Trophoblast cell (in vitro differentiated cells and primary cell): ENCODE data around the gene AQP7.
A peak's percentile ranks its signal among the peaks of the same experiment; 100 is the strongest.

ENCODE experiments used
- DNase-seq, 2 donors: peaks; one replicate each; pipeline ENCODE4 v3.0.0-alpha.2; 2016
- H2AFZ ChIP-seq: 2 replicates; pipeline ENCODE4 v1.6.1; 2013; ENCODE audit warnings: low read length, moderate library complexity, mild to moderate bottlenecking; ENCODE audit not compliant: insufficient read depth, poor library complexity
- H2AK5ac ChIP-seq: 2 replicates; pipeline ENCODE4 v1.6.1; 2013; ENCODE audit warnings: mild to moderate bottlenecking, low read length
- H2BK120ac ChIP-seq: 2 replicates; pipeline ENCODE4 v1.6.1; 2013; ENCODE audit warnings: low read length, mild to moderate bottlenecking, moderate library complexity; ENCODE audit not compliant: insufficient read depth, poor library complexity
- H2BK12ac ChIP-seq: 2 replicates; pipeline ENCODE4 v1.6.1; 2013; ENCODE audit warnings: mild to moderate bottlenecking, low read length, moderate library complexity
- H2BK5ac ChIP-seq: 2 replicates; pipeline ENCODE4 v1.6.1; 2013; ENCODE audit warnings: low read length, low read depth, moderate library complexity, mild to moderate bottlenecking; ENCODE audit not compliant: poor library complexity
- H3K14ac ChIP-seq: 2 replicates; pipeline ENCODE4 v1.6.1; 2013; ENCODE audit warnings: mild to moderate bottlenecking, low read length
- H3K18ac ChIP-seq: 2 replicates; pipeline ENCODE4 v1.6.1; 2013; ENCODE audit warnings: mild to moderate bottlenecking, low read length
- H3K23ac ChIP-seq: 2 replicates; pipeline ENCODE4 v1.6.1; 2013; ENCODE audit warnings: low read length
- H3K27ac ChIP-seq: 2 replicates; pipeline ENCODE4 v1.5.1; 2013; ENCODE audit warnings: low read depth, mild to moderate bottlenecking, inconsistent platforms, low read length, moderate library complexity
- H3K27me3 ChIP-seq: 2 replicates; pipeline ENCODE4 v1.6.1; 2013; ENCODE audit warnings: inconsistent platforms, mild to moderate bottlenecking, low read length, moderate library complexity; ENCODE audit not compliant: insufficient read depth
- H3K36me3 ChIP-seq, 2 experiments: 1 replicate in 1 of 2; 2 replicates in 1 of 2; pipeline ENCODE4 v1.6.1; 2013; ENCODE audit warnings: low read length in 2 of 2, mild to moderate bottlenecking in 2 of 2, moderate library complexity in 1 of 2; ENCODE audit not compliant: insufficient read depth in 2 of 2, control insufficient read depth in 1 of 2
- H3K4ac ChIP-seq: 2 replicates; pipeline ENCODE4 v1.6.1; 2013; ENCODE audit warnings: low read depth, mild to moderate bottlenecking, low read length, moderate library complexity
- H3K4me1 ChIP-seq, 2 experiments: 1 replicate in 1 of 2; 2 replicates in 1 of 2; pipeline ENCODE4 v1.6.1; 2013; ENCODE audit warnings: low read length in 2 of 2, mild to moderate bottlenecking in 2 of 2, moderate library complexity in 1 of 2; ENCODE audit not compliant: insufficient read depth in 2 of 2, control insufficient read depth in 1 of 2
- H3K4me2 ChIP-seq: 2 replicates; pipeline ENCODE4 v1.6.1; 2013; ENCODE audit warnings: inconsistent platforms, mild to moderate bottlenecking, low read length, moderate library complexity
- H3K4me3 ChIP-seq: 2 replicates; pipeline ENCODE4 v1.5.1; 2013; ENCODE audit warnings: mild to moderate bottlenecking, low read depth, low read length, inconsistent platforms
- H3K79me1 ChIP-seq: one replicate; pipeline ENCODE4 v1.6.1; 2013; ENCODE audit warnings: low read length
- H3K79me2 ChIP-seq: 2 replicates; pipeline ENCODE4 v1.6.1; 2013; ENCODE audit warnings: low read length, mild to moderate bottlenecking; ENCODE audit not compliant: control insufficient read depth, insufficient read depth, poor library complexity
- H3K9ac ChIP-seq: 2 replicates; pipeline ENCODE4 v1.6.1; 2013; ENCODE audit warnings: mild to moderate bottlenecking, low read length
- H3K9me3 ChIP-seq: 2 replicates; pipeline ENCODE4 v1.6.1; 2013; ENCODE audit warnings: low read depth, mild to moderate bottlenecking, control low read depth, inconsistent platforms, low read length; ENCODE audit not compliant: insufficient read depth
- H4K12ac ChIP-seq: 2 replicates; pipeline ENCODE4 v1.6.1; 2013; ENCODE audit warnings: low read depth, mild to moderate bottlenecking, low read length, moderate library complexity
- H4K8ac ChIP-seq: 2 replicates; pipeline ENCODE4 v1.6.1; 2013; ENCODE audit warnings: low read depth, mild to moderate bottlenecking, low read length, moderate library complexity
- H4K91ac ChIP-seq: one replicate; pipeline ENCODE4 v1.6.1; 2013; ENCODE audit warnings: low read depth, mild to moderate bottlenecking, low read length, moderate library complexity
- WGBS: extraction: QIAGEN DNeasy Blood & Tissue Kit; methylation state at CpG from one replicate; pipeline ENCODE4 v1.1.7; 2013; ENCODE audit warnings: missing lambda C conversion rate; ENCODE audit not compliant: insufficient read length, insufficient coverage; ENCODE audit errors: extremely low coverage; 5-methylcytosine and 5-hydroxymethylcytosine counted together

AQP7 gene

GRCh38 chr9:33431420-33431819, 29.1 kb upstream of the AQP7 start:
- no CpG with 5 or more reads among the region's 2 CpGs for WGBS
- no peak overlapping the region for H4K91ac ChIP-seq
- no peak overlapping the region for H3K4me2 ChIP-seq
- H3K4me1 ChIP-seq, result peaks cover 9 to 10% of the 10 kb centered on the region in 2 experiments
- no peaks in the 10 kb centered on the region for H3K36me3 ChIP-seq
- no peak overlapping the region for H3K27ac ChIP-seq
- no peak overlapping the region for H2BK12ac ChIP-seq
- H3K9me3 ChIP-seq, result no peaks in the 10 kb centered on the region
- H3K4me3 ChIP-seq, result no peak overlapping the region
- no peak overlapping the region for H2BK120ac ChIP-seq
- no peak overlapping the region for H2AFZ ChIP-seq
- no peak overlapping the region for H2BK5ac ChIP-seq
- no peak overlapping the region for H3K9ac ChIP-seq
- H3K18ac ChIP-seq, result no peak overlapping the region
- DNase-seq, result peak in 1 of 2 donors; percentile 44
- H2AK5ac ChIP-seq, result no peak overlapping the region
- no peaks in the 10 kb centered on the region for H3K79me1 ChIP-seq
- no peak overlapping the region for H3K23ac ChIP-seq
- H3K27me3 ChIP-seq, result no peaks in the 10 kb centered on the region
- H4K12ac ChIP-seq, result no peak overlapping the region
- no peak overlapping the region for H3K14ac ChIP-seq
- no peaks in the 10 kb centered on the region for H3K79me2 ChIP-seq
- no peak overlapping the region for H4K8ac ChIP-seq
- no peak overlapping the region for H3K4ac ChIP-seq

DNA sequence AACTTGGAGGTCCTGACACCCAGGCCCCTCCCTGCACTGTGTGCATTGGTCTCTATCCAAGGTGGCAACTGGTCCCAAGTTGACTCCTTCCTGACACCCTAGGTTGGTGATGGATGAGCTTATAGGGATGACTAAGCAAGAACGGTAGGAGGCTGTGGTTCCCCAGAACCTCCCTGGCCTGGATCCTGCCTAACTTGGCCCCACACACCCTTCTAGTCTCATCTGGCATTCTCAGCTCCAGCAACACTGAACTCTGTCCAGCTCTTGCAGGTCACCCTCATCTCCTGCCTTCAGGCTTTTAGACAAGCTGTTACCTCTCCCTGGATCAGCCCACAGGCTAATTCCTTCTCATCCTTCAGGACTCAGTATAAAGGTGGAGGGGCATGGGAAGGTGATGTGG, 28.6 kb upstream of the AQP7 start:
- no peak overlapping the region for H2AK5ac ChIP-seq
- H3K4me1 ChIP-seq, result peaks cover 5% of the 10 kb centered on the region in 2 experiments
- no peak overlapping the region for H3K4me3 ChIP-seq
- no peak overlapping the region for H3K14ac ChIP-seq
- H2BK120ac ChIP-seq, result no peak overlapping the region
- H3K79me2 ChIP-seq, result no peaks in the 10 kb centered on the region
- H4K91ac ChIP-seq, result no peak overlapping the region
- no peak overlapping the region for H3K4me2 ChIP-seq
- no peaks in the 10 kb centered on the region for H3K79me1 ChIP-seq
- no peaks in the 10 kb centered on the region for H3K27me3 ChIP-seq
- H3K18ac ChIP-seq, result no peak overlapping the region
- H2BK5ac ChIP-seq, result no peak overlapping the region
- no peak overlapping the region for H3K4ac ChIP-seq
- no peak overlapping the region for H4K8ac ChIP-seq
- no peaks in the 10 kb centered on the region for H3K36me3 ChIP-seq
- no peak overlapping the region for H3K23ac ChIP-seq
- DNase-seq, result peak; percentile 73 to 90
- H2AFZ ChIP-seq, result no peak overlapping the region
- no peak overlapping the region for H2BK12ac ChIP-seq
- H3K9me3 ChIP-seq, result no peaks in the 10 kb centered on the region
- H3K27ac ChIP-seq, result no peak overlapping the region
- WGBS, result no CpG with 5 or more reads among the region's 1 CpG
- no peak overlapping the region for H4K12ac ChIP-seq
- H3K9ac ChIP-seq, result no peak overlapping the region

GRCh38 chr9:33429256-33429985, 27.1 kb upstream of the AQP7 start:
- Histone ChIP-seq H3K4me3 (no peak overlapping the region), H4K91ac (no peak overlapping the region), H4K12ac (no peak overlapping the region), H3K4me1 (no peaks in the 10 kb centered on the region), H3K79me2 (no peaks in the 10 kb centered on the region), H3K9me3 (no peaks in the 10 kb centered on the region), H2BK5ac (no peak overlapping the region), H3K27ac (no peak overlapping the region), H2AK5ac (no peak overlapping the region), H3K4ac (no peak overlapping the region), H3K18ac (no peak overlapping the region), H2BK12ac (no peak overlapping the region), H4K8ac (no peak overlapping the region), H2AFZ (no peak overlapping the region), H3K9ac (no peak overlapping the region), H3K27me3 (no peaks in the 10 kb centered on the region), H3K36me3 (no peaks in the 10 kb centered on the region), H3K14ac (no peak overlapping the region), H3K4me2 (no peak overlapping the region), H3K79me1 (no peaks in the 10 kb centered on the region), H3K23ac (no peak overlapping the region), H2BK120ac (no peak overlapping the region)
- peak; percentile 69 to 86 for DNase-seq
- no CpG with 5 or more reads among the region's 3 CpGs for WGBS

- Histone ChIP-seq H3K23ac (no peak overlapping the region), H3K36me3 (no peaks in the 10 kb centered on the region), H3K18ac (no peak overlapping the region), H3K27me3 (no peaks in the 10 kb centered on the region), H3K27ac (no peak overlapping the region), H3K14ac (no peak overlapping the region), H2BK5ac (no peak overlapping the region), H4K12ac (no peak overlapping the region), H3K4ac (no peak overlapping the region), H3K4me1 (no peaks in the 10 kb centered on the region), H3K79me1 (no peaks in the 10 kb centered on the region), H3K9me3 (no peaks in the 10 kb centered on the region), H2AFZ (no peak overlapping the region), H3K4me2 (no peak overlapping the region), H2BK120ac (no peak overlapping the region), H4K91ac (no peak overlapping the region), H3K9ac (no peak overlapping the region), H2BK12ac (no peak overlapping the region), H3K4me3 (no peak overlapping the region), H2AK5ac (no peak overlapping the region), H4K8ac (no peak overlapping the region), H3K79me2 (no peaks in the 10 kb centered on the region)
- no CpG with 5 or more reads among the region's 7 CpGs for WGBS
- DNase-seq, result peak; percentile 73 to 77
Observed at GRCh38 chr9:33426843-33427293, 24.5 kb upstream of the AQP7 start.
